Pancreas (tissue), 10 donors: Measurements from ENCODE around the gene P2RY14. TPM values are rescaled to one million over a fixed set of nuclear protein-coding genes. Genes with fewer than 3 reads are reported as not detected.

Source experiments
- ATAC-seq, 4 donors: fragments of 200-7000 bp; cut with Tn5 transposase; one replicate each; pipeline versions ENCODE4 v1.8.0 to v1.9.1; 2020; ENCODE audit warnings: mild to moderate bottlenecking in 4 of 4, moderate library complexity in 4 of 4
- DNase-seq, 6 donors: peaks; one replicate each; pipeline ENCODE4 v3.0.0-alpha.2; 2020
- FAIRE-seq: peaks from 2 replicates; lab custom pipeline; 2012; peaks lifted over from hg19 to GRCh38; lab: Jason Lieb, UNC
- H3K27ac ChIP-seq, 4 donors: fragments of 200-600 bp; sonication (generic); 1 replicate in 3 of 4; 2 replicates in 1 of 4; pipeline versions ENCODE4 v1.5.0 to v1.8.0; 2020
- H3K27me3 ChIP-seq, 4 donors: fragments of 200-600 bp; one replicate each; pipeline ENCODE4 v1.8.0; 2021
- H3K36me3 ChIP-seq, 3 donors: fragments of 200-600 bp; sonication (generic) in 1 of 3; one replicate each; pipeline versions ENCODE4 v1.5.0 to v1.8.0; 2020 to 2021
- H3K4me1 ChIP-seq, 3 donors: fragments of 200-600 bp; one replicate each; pipeline ENCODE4 v1.8.0; 2021
- H3K4me3 ChIP-seq, 4 donors: fragments of 200-600 bp; sonication (generic) in 2 of 4; one replicate each; pipeline versions ENCODE4 v1.5.0 to v1.8.0; 2020 to 2021
- H3K9me3 ChIP-seq, 4 donors: fragments of 200-600 bp; one replicate each; pipeline ENCODE4 v1.8.0; 2021
- WGBS, 2 donors: extraction: QIAGEN DNeasy Blood & Tissue Kit; methylation state at CpG; one replicate each; pipeline ENCODE4 v1.1.7; 2013; 5-methylcytosine and 5-hydroxymethylcytosine counted together
- intact Hi-C, 3 donors: fragments of 100-400 bp; cut with DNase I; formaldehyde crosslinking; loops; one replicate each; pipeline versions ENCODE4 v1.11.1 to v1.14.2; 2022
- polyA plus RNA-seq, 2 donors: library from polyadenylated mRNA; stranded (reverse); fragments of 200-250 nt; gene quantifications; one replicate each; pipeline ENCODE4 v1.2.3, GENCODE V29; 2013
- total RNA-seq, 6 donors: library from RNA; stranded (reverse); fragmentation: NEBNext Ultra II Directional in 4 of 6; extraction: Animal tissue kit (Norgen Biotek cat#: 25700) in 4 of 6; gene quantifications; one replicate each; pipeline versions ENCODE4 v1.2.1 to v1.2.4, GENCODE V29; 2021 to 2023
- TF ChIP-seq, protein P1 (sequence below), 4 donors: fragments of 200-600 bp; sonication (generic) in 3 of 4; IDR thresholded peaks; one replicate each; pipeline versions ENCODE4 v1.5.0 to v1.8.0; 2021; ENCODE audit warnings: antibody characterized with exemption in 4 of 4
- donor health status: healthy with polysubstance abuse.
- donor health status: DM: no; HTN: no; CAD: no; lungs with moderate emphysema.
- donor health status: DM: no; HTN: no; CAD: no.
- donor health status: control.
- donor health status: control.
- donor health status: Bipolar disorder and iron deficiency.
- donor health status: DM: yes; HTN: yes; CAD: no.
- donor health status: DM: no; HTN: no; CAD: no.
- donor health status: DM: no; HTN: no; CAD: no.
- donor health status: DM: yes; HTN: yes; CAD: no.

The P2RY14 gene
- total and polyA plus RNA-seq, 8 donors, result 0.08 to 0.47 (median 0.11) TPM

DNA sequence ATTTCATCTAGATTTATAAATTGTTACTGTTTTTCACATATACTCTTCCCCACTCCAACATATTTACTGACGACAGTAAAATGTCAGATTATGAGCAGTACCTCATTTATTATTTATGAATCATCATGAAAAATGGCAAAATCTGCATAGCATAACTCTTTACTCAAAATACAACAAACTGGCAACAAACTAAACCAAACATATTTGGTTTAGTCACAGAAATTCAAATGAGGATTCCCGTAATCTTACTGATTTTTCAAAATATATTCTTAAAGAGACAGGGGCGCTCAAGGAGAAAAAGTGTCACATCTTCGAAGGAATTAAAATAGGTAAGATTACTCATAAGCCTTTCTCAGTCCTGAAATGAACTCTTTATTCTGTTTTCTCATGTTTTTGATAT lies 41.3 kb upstream of the P2RY14 start:
- WGBS, 2 donors, result 87% methylated on average over 4 of the region's 4 CpGs
- TF ChIP-seq, protein P1, sequence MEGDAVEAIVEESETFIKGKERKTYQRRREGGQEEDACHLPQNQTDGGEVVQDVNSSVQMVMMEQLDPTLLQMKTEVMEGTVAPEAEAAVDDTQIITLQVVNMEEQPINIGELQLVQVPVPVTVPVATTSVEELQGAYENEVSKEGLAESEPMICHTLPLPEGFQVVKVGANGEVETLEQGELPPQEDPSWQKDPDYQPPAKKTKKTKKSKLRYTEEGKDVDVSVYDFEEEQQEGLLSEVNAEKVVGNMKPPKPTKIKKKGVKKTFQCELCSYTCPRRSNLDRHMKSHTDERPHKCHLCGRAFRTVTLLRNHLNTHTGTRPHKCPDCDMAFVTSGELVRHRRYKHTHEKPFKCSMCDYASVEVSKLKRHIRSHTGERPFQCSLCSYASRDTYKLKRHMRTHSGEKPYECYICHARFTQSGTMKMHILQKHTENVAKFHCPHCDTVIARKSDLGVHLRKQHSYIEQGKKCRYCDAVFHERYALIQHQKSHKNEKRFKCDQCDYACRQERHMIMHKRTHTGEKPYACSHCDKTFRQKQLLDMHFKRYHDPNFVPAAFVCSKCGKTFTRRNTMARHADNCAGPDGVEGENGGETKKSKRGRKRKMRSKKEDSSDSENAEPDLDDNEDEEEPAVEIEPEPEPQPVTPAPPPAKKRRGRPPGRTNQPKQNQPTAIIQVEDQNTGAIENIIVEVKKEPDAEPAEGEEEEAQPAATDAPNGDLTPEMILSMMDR (IDR thresholded peaks at IDR 0.05), result no peak
- DNase-seq, result no peak
- FAIRE-seq, result no peak
- Histone ChIP-seq H3K9me3 (no peaks in the 10 kb centered on the region), H3K36me3 (no peaks in the 10 kb centered on the region), H3K27me3 (no peaks in the 10 kb centered on the region), H3K4me1 (no peaks in the 10 kb centered on the region), H3K27ac (no peak overlapping the region), H3K4me3 (no peak overlapping the region)
- ATAC-seq, result no peak
- intact Hi-C loops, result no loop called here

DNA sequence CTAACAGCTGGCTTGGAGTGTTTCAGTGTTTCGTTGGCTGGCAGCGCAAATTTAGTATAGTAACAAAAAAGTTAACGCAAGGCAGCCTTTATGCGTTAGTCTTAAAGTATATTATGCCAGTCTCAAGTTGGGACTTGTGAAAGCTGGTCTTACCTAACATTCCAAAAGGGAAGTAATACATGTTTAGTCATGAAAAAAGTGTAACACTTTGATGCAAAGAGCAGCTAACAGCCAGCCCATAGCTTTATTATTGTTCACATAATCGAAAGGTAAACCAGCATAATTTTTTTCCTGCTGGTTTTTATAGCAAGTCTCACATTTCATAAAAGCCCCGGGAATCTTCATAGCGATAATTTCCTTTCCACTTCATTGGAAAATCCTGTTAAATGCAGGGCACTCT lies 40.6 kb upstream of the P2RY14 start:
- Histone ChIP-seq H3K36me3 (no peaks in the 10 kb centered on the region), H3K27ac (no peak overlapping the region), H3K4me1 (no peaks in the 10 kb centered on the region), H3K4me3 (no peak overlapping the region), H3K27me3 (no peaks in the 10 kb centered on the region), H3K9me3 (no peaks in the 10 kb centered on the region)
- WGBS, 2 donors, result 86 to 87% methylated on average over 7 of the region's 7 CpGs
- intact Hi-C loops, result no loop called here
- FAIRE-seq, result no peak
- ATAC-seq, result no peak
- TF ChIP-seq, protein P1 (IDR thresholded peaks at IDR 0.05), result no peak
- no peak for DNase-seq

DNA sequence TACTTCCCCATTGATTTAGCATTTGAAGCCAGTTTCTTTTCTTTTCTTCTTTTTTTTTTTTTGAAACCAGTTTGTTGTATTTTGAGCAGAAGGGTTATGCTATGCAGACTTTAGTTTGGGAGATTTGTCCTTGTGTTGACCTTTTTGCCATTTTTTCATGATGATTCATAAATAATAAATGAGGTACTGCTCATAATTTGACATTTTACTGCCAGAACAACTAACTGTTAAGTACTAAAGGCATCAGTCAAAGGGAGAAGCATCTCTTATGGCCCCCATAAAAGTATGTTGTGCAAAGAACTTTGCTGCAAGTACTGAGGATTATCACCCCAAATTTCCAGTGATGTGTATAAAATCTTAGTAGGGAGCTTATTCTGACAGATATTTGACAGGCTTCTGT lies 40.0 kb upstream of the P2RY14 start:
- DNase-seq (no peak), FAIRE-seq (no peak), ATAC-seq (no peak)
- TF ChIP-seq, protein P1 (IDR thresholded peaks at IDR 0.05), result no peak
- H3K9me3 ChIP-seq, result no peaks in the 10 kb centered on the region
- no peaks in the 10 kb centered on the region for H3K4me1 ChIP-seq
- intact Hi-C loops, result no loop called here
- no peak overlapping the region for H3K27ac ChIP-seq
- no peak overlapping the region for H3K4me3 ChIP-seq
- no peaks in the 10 kb centered on the region for H3K36me3 ChIP-seq
- H3K27me3 ChIP-seq, result no peaks in the 10 kb centered on the region

DNA sequence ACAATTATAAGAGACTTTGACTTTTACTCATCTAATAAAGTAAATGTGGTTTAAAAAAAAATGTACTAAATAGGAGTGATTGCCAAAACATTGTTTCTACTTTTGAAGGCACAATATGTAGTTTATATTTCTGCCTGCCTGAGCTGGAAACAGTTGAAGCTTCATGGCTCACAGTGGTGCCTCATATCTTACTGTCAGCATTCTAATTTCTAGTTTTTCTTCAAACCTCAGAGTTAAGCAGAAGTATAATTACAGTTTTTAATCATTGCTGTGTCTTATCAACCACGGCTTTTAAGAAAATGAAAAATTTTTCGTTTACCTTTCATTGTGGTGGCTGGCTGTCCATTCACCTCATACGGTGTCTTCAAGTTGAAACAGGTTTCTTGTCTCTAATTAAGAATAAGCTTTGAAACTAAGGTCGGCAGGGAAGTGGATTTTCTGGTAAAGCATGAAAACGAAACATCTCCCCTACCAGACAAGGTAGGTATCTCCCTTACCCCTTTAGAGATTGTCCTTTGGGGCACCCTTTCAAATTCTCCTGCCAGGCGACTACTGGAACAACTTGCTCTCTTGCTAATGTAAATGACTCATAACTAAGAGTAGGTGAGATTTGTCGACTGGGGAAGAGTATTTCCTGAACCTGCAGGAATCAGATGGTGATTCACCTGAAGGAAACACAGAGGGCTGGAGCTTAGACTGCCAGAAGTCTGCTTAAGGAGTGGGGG lies 38.1 kb upstream of the P2RY14 start, which contains the start of gene GPR87:
TSS of gene GPR87 (minus strand) at position 554 of the 725 bp plus-strand sequence. CDS start 16,720 bp downstream, outside the sequence.
- DNase-seq (no peak), ATAC-seq (peak in 1 of 4 donors; percentile 43), FAIRE-seq (no peak)
- intact Hi-C loops, result no loop called here
- WGBS, 2 donors, result 61 to 63% methylated on average over 7 of the region's 7 CpGs
- Histone ChIP-seq H3K27me3 (no peaks in the 10 kb centered on the region), H3K9me3 (no peaks in the 10 kb centered on the region), H3K4me1 (no peaks in the 10 kb centered on the region), H3K27ac (no peak within 1 kb of the TSS), H3K4me3 (no peak within 1 kb of the TSS), H3K36me3 (no peaks in the 10 kb centered on the region)
- TF ChIP-seq, protein P1 (IDR thresholded peaks at IDR 0.05), result no peak

DNA sequence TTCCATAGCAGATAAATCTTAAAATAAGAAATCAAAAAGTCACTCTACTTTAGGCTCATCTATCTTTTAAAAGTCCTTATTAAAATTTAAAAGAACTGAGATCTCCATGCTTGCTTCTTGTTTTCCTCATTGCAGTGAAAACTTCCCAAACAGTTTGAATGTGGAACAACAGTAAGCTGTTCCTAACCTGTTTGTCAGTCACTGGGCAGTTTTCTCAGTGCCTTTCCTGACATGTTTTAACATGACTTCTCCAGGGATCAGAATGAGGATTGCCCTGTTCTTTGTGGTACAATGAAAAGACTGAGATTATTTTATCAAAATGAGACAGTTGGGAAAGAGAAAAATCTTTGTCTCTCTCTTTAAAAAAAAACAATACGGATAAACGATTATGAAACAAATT lies 37.5 kb upstream of the P2RY14 start:
- FAIRE-seq, result no peak

More for the DNA sequence above, 37.5 kb upstream of the P2RY14 start:
- H3K27ac ChIP-seq, result no peak overlapping the region
- intact Hi-C loops, result no loop called here
- H3K27me3 ChIP-seq, result no peaks in the 10 kb centered on the region
- no peak for DNase-seq
- WGBS, 2 donors, result 87 to 90% methylated on average over 2 of the region's 2 CpGs
- no peak overlapping the region for H3K4me3 ChIP-seq
- TF ChIP-seq, protein P1 (IDR thresholded peaks at IDR 0.05), result no peak
- no peak for ATAC-seq
- no peaks in the 10 kb centered on the region for H3K36me3 ChIP-seq
- H3K4me1 ChIP-seq, result no peaks in the 10 kb centered on the region
- H3K9me3 ChIP-seq, result no peaks in the 10 kb centered on the region
